ENCODE data around the gene NRARP.

NRARP gene

DNA sequence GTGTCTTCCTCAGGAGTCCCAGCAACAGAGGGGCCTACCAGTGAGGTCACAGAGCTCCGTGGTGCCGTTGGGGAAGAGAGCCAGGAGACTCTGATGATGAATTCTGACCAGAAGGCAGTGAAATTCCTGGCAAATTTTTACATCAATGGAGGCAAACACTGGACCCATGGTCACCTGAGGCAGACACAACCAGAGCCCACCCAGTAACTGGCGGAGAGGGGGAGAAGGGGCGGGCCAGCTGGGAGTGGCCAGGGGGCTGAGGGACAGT lies 50.9 kb downstream of the NRARP start, which contains the start of gene STPG3:
Gene STPG3 (plus strand): TSS at position 93 of the 268 bp plus-strand sequence. CDS start 1 bp downstream, at position 94.
- peaks cover 10% of the 10 kb centered on the region for H3K79me2 ChIP-seq (ENCODE audit: control insufficient read depth, low read length)
- TF ChIP-seq, protein P1, sequence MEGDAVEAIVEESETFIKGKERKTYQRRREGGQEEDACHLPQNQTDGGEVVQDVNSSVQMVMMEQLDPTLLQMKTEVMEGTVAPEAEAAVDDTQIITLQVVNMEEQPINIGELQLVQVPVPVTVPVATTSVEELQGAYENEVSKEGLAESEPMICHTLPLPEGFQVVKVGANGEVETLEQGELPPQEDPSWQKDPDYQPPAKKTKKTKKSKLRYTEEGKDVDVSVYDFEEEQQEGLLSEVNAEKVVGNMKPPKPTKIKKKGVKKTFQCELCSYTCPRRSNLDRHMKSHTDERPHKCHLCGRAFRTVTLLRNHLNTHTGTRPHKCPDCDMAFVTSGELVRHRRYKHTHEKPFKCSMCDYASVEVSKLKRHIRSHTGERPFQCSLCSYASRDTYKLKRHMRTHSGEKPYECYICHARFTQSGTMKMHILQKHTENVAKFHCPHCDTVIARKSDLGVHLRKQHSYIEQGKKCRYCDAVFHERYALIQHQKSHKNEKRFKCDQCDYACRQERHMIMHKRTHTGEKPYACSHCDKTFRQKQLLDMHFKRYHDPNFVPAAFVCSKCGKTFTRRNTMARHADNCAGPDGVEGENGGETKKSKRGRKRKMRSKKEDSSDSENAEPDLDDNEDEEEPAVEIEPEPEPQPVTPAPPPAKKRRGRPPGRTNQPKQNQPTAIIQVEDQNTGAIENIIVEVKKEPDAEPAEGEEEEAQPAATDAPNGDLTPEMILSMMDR (IDR thresholded peaks at IDR 0.05; ENCODE audit: low read depth, low read length, poor library complexity, severe bottlenecking), result no peak
- no peak for TF ChIP-seq EZH2phosphoT487 (IDR thresholded peaks at IDR 0.05; ENCODE audit: borderline replicate concordance, low read length)
- H3K4me1 ChIP-seq (ENCODE audit: control insufficient read depth, low read length), result peaks cover 41% of the 10 kb centered on the region
- no peak within 1 kb of the TSS for H3K4me2 ChIP-seq (ENCODE audit: low read length)
- H3K9me3 ChIP-seq (ENCODE audit: control insufficient read depth, insufficient read depth, low read length), result no peaks in the 10 kb centered on the region
- H3K27ac ChIP-seq (ENCODE audit: low read depth, low read length), result no peak within 1 kb of the TSS
- H3K9me2 ChIP-seq (replicated peaks; ENCODE audit: control insufficient read depth, low read length), result no peaks in the 10 kb centered on the region
- no peaks in the 10 kb centered on the region for H4K20me1 ChIP-seq (ENCODE audit: control insufficient read depth, insufficient read depth, low read depth, low read length)
- no peak within 1 kb of the TSS for H3K4me3 ChIP-seq (ENCODE audit: low read length)
- no peaks in the 10 kb centered on the region for H3K27me3 ChIP-seq (ENCODE audit: control insufficient read depth, low read length)
- peaks cover 9% of the 10 kb centered on the region for H3K36me3 ChIP-seq (ENCODE audit: control insufficient read depth, low read length)
- H3F3A ChIP-seq (ENCODE audit: control insufficient read depth, insufficient read depth), result 0 out of 2 replicates have a peak, but pooled peaks cover 3% of the 10 kb centered on the region

DNA sequence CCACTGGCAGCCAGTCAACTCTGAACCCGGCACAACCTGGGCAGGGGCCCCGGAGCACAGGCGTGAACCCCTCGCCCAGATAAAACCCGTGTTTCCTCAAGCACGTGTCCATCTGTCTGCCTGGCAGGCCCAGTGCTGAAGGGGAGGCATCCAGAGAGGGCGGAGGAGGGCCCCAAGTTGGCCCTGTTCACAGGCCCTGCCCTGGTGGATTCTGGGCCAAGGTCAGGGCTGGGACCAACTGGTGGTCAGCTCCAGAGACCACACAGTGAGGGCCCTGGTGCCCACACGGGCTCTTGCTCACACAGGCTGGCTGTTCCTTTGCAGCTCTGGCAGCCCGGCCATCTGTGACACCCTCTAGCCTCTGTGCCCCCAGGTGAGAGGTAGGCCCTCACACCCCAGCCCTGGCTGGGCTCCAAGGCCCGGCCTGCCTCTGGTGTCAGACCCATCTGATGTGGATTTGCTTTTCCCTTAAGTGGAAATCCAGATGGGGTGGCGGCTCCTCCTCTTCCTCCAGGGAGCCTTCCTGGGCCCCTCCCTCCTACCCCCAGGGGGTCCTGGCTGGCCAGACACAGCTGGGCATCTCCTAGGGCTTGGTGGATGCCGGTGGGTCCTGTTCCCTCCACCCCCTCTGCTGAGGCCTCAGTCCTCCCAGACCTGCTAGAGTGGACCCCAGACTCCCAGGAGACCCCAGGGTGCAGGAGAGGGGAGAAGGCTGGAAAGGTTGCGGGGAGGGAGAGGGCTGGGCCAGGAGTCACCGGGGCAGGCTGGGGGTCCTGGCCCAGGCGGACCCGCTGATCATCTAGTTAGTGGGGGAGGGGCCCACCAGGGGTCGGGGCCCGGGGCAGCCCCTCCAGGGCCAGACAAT lies 51.5 kb downstream of the NRARP start:
- Histone ChIP-seq H3K4me3 (ENCODE audit: low read length) (no peak overlapping the region), H3K27me3 (ENCODE audit: control insufficient read depth, low read length) (no peaks in the 10 kb centered on the region), H3K9me2 (replicated peaks; ENCODE audit: control insufficient read depth, low read length) (no peaks in the 10 kb centered on the region), H3K4me2 (ENCODE audit: low read length) (no peak overlapping the region), H4K20me1 (ENCODE audit: control insufficient read depth, insufficient read depth, low read depth, low read length) (no peaks in the 10 kb centered on the region), H3K79me2 (ENCODE audit: control insufficient read depth, low read length) (peaks cover 4% of the 10 kb centered on the region), H3K36me3 (ENCODE audit: control insufficient read depth, low read length) (peaks cover 3% of the 10 kb centered on the region), H3K9me3 (ENCODE audit: control insufficient read depth, insufficient read depth, low read length) (no peaks in the 10 kb centered on the region), H3F3A (ENCODE audit: control insufficient read depth, insufficient read depth) (0 out of 2 replicates have a peak, but pooled peaks cover 3% of the 10 kb centered on the region), H3K4me1 (ENCODE audit: control insufficient read depth, low read length) (peaks cover 43% of the 10 kb centered on the region), H3K27ac (ENCODE audit: low read depth, low read length) (no peak overlapping the region)
- TF ChIP-seq, protein P1 (IDR thresholded peaks at IDR 0.05; ENCODE audit: low read depth, low read length, poor library complexity, severe bottlenecking), result no peak
- TF ChIP-seq EZH2phosphoT487 (IDR thresholded peaks at IDR 0.05; ENCODE audit: borderline replicate concordance, low read length), result no peak
